NCI-H2081 treated with DMSO at 0.1 percent for 48 hours (cell line): Measurements from ENCODE around the gene VPS8.
"Not testable (repeated sequence)": the region's sequence is repeated elsewhere in the genome, so short reads cannot be mapped to it uniquely, and the experiment has no call there.

ENCODE experiments used
- DNase-seq: peaks from one replicate; lab custom pipeline; 2025; lab: John Stamatoyannopoulos, UW

Gene VPS8

GRCh38 chr3:184985586-184985985, 173.6 kb downstream of the VPS8 start:
- DNase-seq = no peak

GRCh38 chr3:184986366-184986889, 174.5 kb downstream of the VPS8 start:
- DNase-seq = no peak

GRCh38 chr3:184993394-184993793, 181.4 kb downstream of the VPS8 start:
- no peak for DNase-seq

GRCh38 chr3:185003876-185004275, 191.9 kb downstream of the VPS8 start:
- not testable (repeated sequence) for DNase-seq

- no peak for DNase-seq
These were observed 197.7 kb downstream of the VPS8 start for GRCh38 chr3:185009650-185010049.

GRCh38 chr3:185017584-185017983, 205.6 kb downstream of the VPS8 start:
- DNase-seq = not testable (repeated sequence)

- not testable (repeated sequence) for DNase-seq
These were observed 206.0 kb downstream of the VPS8 start for GRCh38 chr3:185017996-185018395.

GRCh38 chr3:185021256-185021655, 209.3 kb downstream of the VPS8 start:
- no peak for DNase-seq

- DNase-seq = no peak
These were observed 212.4 kb downstream of the VPS8 start for GRCh38 chr3:185024406-185024805.

GRCh38 chr3:185024966-185025365, 213.0 kb downstream of the VPS8 start:
- DNase-seq = no peak

- no peak for DNase-seq
These were observed 216.2 kb downstream of the VPS8 start for GRCh38 chr3:185028121-185028520.

GRCh38 chr3:185029086-185029485, 217.1 kb downstream of the VPS8 start:
- no peak for DNase-seq

- DNase-seq = no peak
These were observed 218.4 kb downstream of the VPS8 start for GRCh38 chr3:185030399-185030798.

- no peak for DNase-seq
These were observed 219.0 kb downstream of the VPS8 start for GRCh38 chr3:185030951-185031350.

GRCh38 chr3:185037801-185038200, 225.8 kb downstream of the VPS8 start:
- no peak for DNase-seq

GRCh38 chr3:185040425-185040824, 228.5 kb downstream of the VPS8 start:
- no peak for DNase-seq

GRCh38 chr3:185041540-185041939, 229.6 kb downstream of the VPS8 start:
- DNase-seq = no peak

- no peak for DNase-seq
These were observed 230.5 kb downstream of the VPS8 start for GRCh38 chr3:185042312-185043050.

GRCh38 chr3:185046164-185046515, 234.2 kb downstream of the VPS8 start:
- DNase-seq = no peak

- DNase-seq = no peak
These were observed 234.6 kb downstream of the VPS8 start for GRCh38 chr3:185046603-185047002.

- DNase-seq = no peak
These were observed 237.7 kb downstream of the VPS8 start for GRCh38 chr3:185049710-185050109.

GRCh38 chr3:185051801-185052200, 239.8 kb downstream of the VPS8 start:
- DNase-seq = no peak

- no peak for DNase-seq
These were observed 240.7 kb downstream of the VPS8 start for GRCh38 chr3:185052631-185053030.

- no peak for DNase-seq
These were observed 244.9 kb downstream of the VPS8 start for GRCh38 chr3:185056908-185057307.
